SK-N-SH (cell line): ENCODE measurements around the gene PRICKLE4. TPM values are rescaled to one million over a fixed set of nuclear protein-coding genes. Genes with fewer than 3 reads are reported as not detected.

ENCODE experiments used
- CTCF ChIA-PET: fragments of 300-600, 350-600 bp; formaldehyde crosslinking; extraction: SDS; loops from one replicate; lab custom pipeline; 2021; lab: Yijun Ruan, JAX
- POLR2A ChIA-PET: fragments of 350-600 bp; sonication (Branson Sonifier 250); formaldehyde crosslinking; extraction: SDS; loops from one replicate; lab custom pipeline; 2020; ENCODE audit warnings: antibody characterized with exemption, inconsistent platforms; lab: Yijun Ruan, JAX
- DNase-seq: peaks from one replicate; pipeline ENCODE4 v3.0.0; 2012
- H2AFZ ChIP-seq: fragments of 200-600 bp; sonication (generic); 2 replicates; pipeline ENCODE4 v1.8.1; 2016; ENCODE audit warnings: antibody characterized with exemption, mild to moderate bottlenecking, low read depth
- H3F3A ChIP-seq: fragments of 200-600 bp; sonication (generic); replicated peaks from 2 replicates; pipeline ENCODE3; 2016; ENCODE audit warnings: antibody characterized with exemption, mild to moderate bottlenecking; ENCODE audit not compliant: insufficient read depth
- H3K27ac ChIP-seq, 2 experiments: fragments of 200-500 bp in 1 of 2; fragments of 200-600 bp in 1 of 2; sonication (Bioruptor generic) in 1 of 2; sonication (generic), shearing (Covaris generic) in 1 of 2; 2 replicates each; pipeline versions ENCODE4 v1.5.1 to v1.6.1; 2014 to 2016; ENCODE audit warnings: low read depth in 2 of 2, inconsistent platforms in 1 of 2, low read length in 1 of 2, mild to moderate bottlenecking in 1 of 2, mixed read lengths in 1 of 2
- H3K27me3 ChIP-seq: fragments of 200-600 bp; sonication (generic), shearing (Covaris generic); 2 replicates; pipeline ENCODE4 v1.6.1; 2016; ENCODE audit warnings: mixed run types; ENCODE audit not compliant: insufficient read depth
- H3K36me3 ChIP-seq, 2 experiments: fragments of 200-500 bp in 1 of 2; fragments of 200-600 bp in 1 of 2; sonication (Bioruptor generic) in 1 of 2; sonication (generic) in 1 of 2; replicated peaks in 1 of 2; 2 replicates each; pipeline versions ENCODE3 to v1.5.1; 2014 to 2016; ENCODE audit warnings: low read length in 1 of 2, mild to moderate bottlenecking in 1 of 2; ENCODE audit not compliant: insufficient read depth in 2 of 2, control insufficient read depth in 1 of 2
- H3K4me1 ChIP-seq, 2 experiments: fragments of 200-500 bp in 1 of 2; fragments of 200-600 bp in 1 of 2; sonication (Bioruptor generic) in 1 of 2; sonication (generic), shearing (Covaris generic) in 1 of 2; 2 replicates each; pipeline versions ENCODE4 v1.5.1 to v1.6.1; 2014 to 2016; ENCODE audit warnings: low read depth in 1 of 2, low read length in 1 of 2, mixed run types in 1 of 2; ENCODE audit not compliant: insufficient read depth in 2 of 2, control insufficient read depth in 1 of 2
- H3K4me2 ChIP-seq: fragments of 200-600 bp; sonication (generic), shearing (Covaris generic); 2 replicates; pipeline ENCODE4 v1.6.1; 2017; ENCODE audit warnings: mixed run types
- H3K4me3 ChIP-seq, 2 experiments: fragments of 200-500 bp in 1 of 2; fragments of 200-600 bp in 1 of 2; sonication (Bioruptor generic) in 1 of 2; sonication (generic), shearing (Covaris generic) in 1 of 2; 2 replicates each; pipeline versions ENCODE4 v1.5.1 to v1.8.1; 2014 to 2016; ENCODE audit warnings: low read depth in 2 of 2, inconsistent platforms in 1 of 2, low read length in 1 of 2, mild to moderate bottlenecking in 1 of 2, mixed read lengths in 1 of 2, moderate library complexity in 1 of 2
- H3K79me2 ChIP-seq: fragments of 200-600 bp; sonication (generic); 2 replicates; pipeline ENCODE4 v1.8.1; 2017; ENCODE audit warnings: mild to moderate bottlenecking; ENCODE audit not compliant: insufficient read depth
- H3K9ac ChIP-seq: fragments of 200-600 bp; sonication (generic); 2 replicates; pipeline ENCODE4 v1.6.1; 2017; ENCODE audit warnings: mixed run types
- H3K9me2 ChIP-seq: fragments of 200-600 bp; sonication (generic); 2 replicates; pipeline ENCODE4 v1.6.1; 2017; ENCODE audit warnings: mixed run types
- H3K9me3 ChIP-seq: fragments of 200-600 bp; sonication (generic); 2 replicates; pipeline ENCODE4 v1.6.1; 2017; ENCODE audit warnings: mixed run types, mild to moderate bottlenecking, moderate library complexity
- H4K20me1 ChIP-seq: fragments of 200-600 bp; sonication (generic); 2 replicates; pipeline ENCODE4 v1.6.1; 2017; ENCODE audit warnings: mild to moderate bottlenecking, mixed run types; ENCODE audit not compliant: insufficient read depth
- ELF1 ChIP-seq: IDR thresholded peaks from 2 replicates; pipeline ENCODE4 v1.4.0; 2012
- FOSL2 ChIP-seq: IDR thresholded peaks from 2 replicates; pipeline ENCODE4 v1.4.0; 2012; ENCODE audit warnings: low read depth, mild to moderate bottlenecking, moderate library complexity, borderline replicate concordance
- FOXJ3 ChIP-seq: sonication (generic); formaldehyde crosslinking; IDR thresholded peaks from 2 replicates; pipeline ENCODE4 v1.5.1; 2020; ENCODE audit warnings: mild to moderate bottlenecking, missing genetic modification reagents
- JUND ChIP-seq: IDR thresholded peaks from 2 replicates; pipeline ENCODE4 v1.4.0; 2012
- RCOR1 ChIP-seq: fragments of 150-350 bp; IDR thresholded peaks from 2 replicates; pipeline ENCODE4 v1.6.1; 2017; ENCODE audit warnings: antibody characterized with exemption, low read length
- RFX5 ChIP-seq: IDR thresholded peaks from 2 replicates; pipeline ENCODE4 v1.6.1; 2012; ENCODE audit warnings: mild to moderate bottlenecking, improper control_type of control experiment, low read length
- SMC3 ChIP-seq: IDR thresholded peaks from 2 replicates; pipeline ENCODE4 v1.6.1; 2012; ENCODE audit warnings: low read depth, low read length, improper control_type of control experiment
- WGBS: methylation state at CpG from one replicate; pipeline ENCODE4 v1.1.6; 2017; ENCODE audit warnings: low lambda C conversion rate; 5-methylcytosine and 5-hydroxymethylcytosine counted together
- polyA plus RNA-seq, 3 experiments: library from polyadenylated mRNA; depleted of rRNA; stranded (reverse); fragments of >200 nt; gene quantifications; 2 replicates each; pipeline ENCODE4 v1.2.3, GENCODE V29; 2012
- TF ChIP-seq, protein P1 (sequence below): fragments of 150-350 bp; IDR thresholded peaks from 2 replicates; pipeline ENCODE4 v1.6.1; 2016; ENCODE audit warnings: mild to moderate bottlenecking, low read depth, low read length
- TF ChIP-seq, protein P2 (sequence below): fragments of 200-600 bp; sonication (generic); IDR thresholded peaks from 2 replicates; pipeline ENCODE4 v1.6.1; 2017; ENCODE audit warnings: antibody characterized with exemption, mild to moderate bottlenecking, moderate library complexity
- TF ChIP-seq, protein P3 (sequence below): IDR thresholded peaks from 2 replicates; pipeline ENCODE4; 2012

The PRICKLE4 gene
- polyA plus RNA-seq, 1 of the 3 experiments (the other 2 are of a cell fraction): 3.9 TPM

DNA sequence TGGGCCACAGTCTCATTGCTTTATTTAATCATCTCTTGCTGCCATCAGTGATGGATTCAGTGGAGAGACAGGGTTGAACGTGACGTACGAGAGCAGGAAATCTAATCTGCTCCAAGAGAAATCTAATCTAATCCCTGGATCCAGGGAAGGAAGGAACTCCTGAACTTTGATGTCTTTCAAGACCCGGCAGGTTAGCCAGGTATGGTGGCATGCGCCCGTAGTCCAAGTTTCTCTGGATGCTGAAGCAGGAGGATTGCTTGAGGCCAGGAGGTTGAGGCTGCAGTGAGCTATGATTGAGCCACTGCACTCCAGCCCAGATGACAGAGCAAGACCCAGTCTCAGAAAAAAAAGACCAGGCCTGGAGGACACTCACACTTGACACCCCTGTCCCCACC is 21.9 kb upstream of the PRICKLE4 start (continued):
- TF ChIP-seq, protein P1, sequence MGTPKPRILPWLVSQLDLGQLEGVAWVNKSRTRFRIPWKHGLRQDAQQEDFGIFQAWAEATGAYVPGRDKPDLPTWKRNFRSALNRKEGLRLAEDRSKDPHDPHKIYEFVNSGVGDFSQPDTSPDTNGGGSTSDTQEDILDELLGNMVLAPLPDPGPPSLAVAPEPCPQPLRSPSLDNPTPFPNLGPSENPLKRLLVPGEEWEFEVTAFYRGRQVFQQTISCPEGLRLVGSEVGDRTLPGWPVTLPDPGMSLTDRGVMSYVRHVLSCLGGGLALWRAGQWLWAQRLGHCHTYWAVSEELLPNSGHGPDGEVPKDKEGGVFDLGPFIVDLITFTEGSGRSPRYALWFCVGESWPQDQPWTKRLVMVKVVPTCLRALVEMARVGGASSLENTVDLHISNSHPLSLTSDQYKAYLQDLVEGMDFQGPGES: no peak
- TF ChIP-seq, all 33 proteins: peak for 0

DNA sequence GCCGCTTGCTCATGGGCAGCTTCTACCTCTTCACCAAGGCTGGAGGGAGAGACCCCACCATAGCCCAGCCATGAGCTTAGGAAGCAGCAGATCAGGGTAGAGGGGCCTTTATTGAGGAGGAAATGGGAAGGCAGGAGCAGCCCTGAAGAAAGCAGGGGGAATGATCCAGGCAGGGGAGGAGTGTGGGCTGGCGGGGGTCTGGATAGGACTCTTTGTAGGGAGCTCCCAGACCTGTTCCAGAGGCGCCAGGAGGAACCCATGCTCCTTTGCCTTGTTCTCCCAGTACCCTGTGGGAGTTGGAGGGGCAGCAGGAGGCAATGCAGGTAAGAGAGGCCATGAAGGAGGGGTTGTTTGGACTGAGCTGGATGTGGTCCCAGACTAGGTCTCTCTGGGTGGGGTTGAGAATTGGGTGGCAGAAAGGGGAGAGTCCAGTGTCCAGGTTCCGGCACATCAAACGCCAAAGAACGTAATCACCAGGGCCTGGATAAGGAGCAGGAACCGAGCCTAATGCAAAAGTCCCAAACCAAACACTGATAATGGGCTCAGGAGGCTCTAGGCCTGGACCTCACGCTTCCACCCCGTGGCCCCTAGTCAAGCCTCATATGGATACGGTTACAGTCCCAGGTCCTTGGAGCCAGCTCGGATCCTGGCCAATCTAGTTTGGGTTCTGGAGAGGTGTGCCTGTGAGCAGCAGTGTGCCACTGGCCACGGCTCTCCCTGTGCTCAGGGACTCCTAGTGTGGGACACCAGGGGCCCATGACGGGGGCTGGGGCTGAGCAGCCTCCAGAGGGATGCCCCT is 21.3 kb upstream of the PRICKLE4 start:
- WGBS: 72% methylated on average over 13 of the region's 13 CpGs
- Histone ChIP-seq H3K9ac (no peak overlapping the region), H4K20me1 (no peaks in the 10 kb centered on the region), H3K4me2 (no peak overlapping the region), H3K36me3 (no peaks in the 10 kb centered on the region), H3K4me3 (no peak overlapping the region), H3K9me2 (no peaks in the 10 kb centered on the region), H2AFZ (no peak overlapping the region), H3K27me3 (no peaks in the 10 kb centered on the region), H3F3A (no peaks in the 10 kb centered on the region), H3K27ac (no peak overlapping the region), H3K9me3 (no peaks in the 10 kb centered on the region), H3K4me1 (peaks cover 0 to 16% of the 10 kb centered on the region in 2 experiments; a peak in 1 of 4 replicates), H3K79me2 (no peaks in the 10 kb centered on the region)
- CTCF ChIA-PET: interaction anchor here (1.1 to 1.5 kb wide), 2 partner anchors 10 to 24 kb away, joined by 3 to 5 read pairs; partner anchors contain the start of gene TFEB
- POLR2A ChIA-PET: interaction anchor here (0.8 to 1.0 kb wide), 2 partner anchors 8 to 11 kb away, joined by 3 to 4 read pairs; no protein-coding TSS in a partner anchor
- TF ChIP-seq, protein P2, sequence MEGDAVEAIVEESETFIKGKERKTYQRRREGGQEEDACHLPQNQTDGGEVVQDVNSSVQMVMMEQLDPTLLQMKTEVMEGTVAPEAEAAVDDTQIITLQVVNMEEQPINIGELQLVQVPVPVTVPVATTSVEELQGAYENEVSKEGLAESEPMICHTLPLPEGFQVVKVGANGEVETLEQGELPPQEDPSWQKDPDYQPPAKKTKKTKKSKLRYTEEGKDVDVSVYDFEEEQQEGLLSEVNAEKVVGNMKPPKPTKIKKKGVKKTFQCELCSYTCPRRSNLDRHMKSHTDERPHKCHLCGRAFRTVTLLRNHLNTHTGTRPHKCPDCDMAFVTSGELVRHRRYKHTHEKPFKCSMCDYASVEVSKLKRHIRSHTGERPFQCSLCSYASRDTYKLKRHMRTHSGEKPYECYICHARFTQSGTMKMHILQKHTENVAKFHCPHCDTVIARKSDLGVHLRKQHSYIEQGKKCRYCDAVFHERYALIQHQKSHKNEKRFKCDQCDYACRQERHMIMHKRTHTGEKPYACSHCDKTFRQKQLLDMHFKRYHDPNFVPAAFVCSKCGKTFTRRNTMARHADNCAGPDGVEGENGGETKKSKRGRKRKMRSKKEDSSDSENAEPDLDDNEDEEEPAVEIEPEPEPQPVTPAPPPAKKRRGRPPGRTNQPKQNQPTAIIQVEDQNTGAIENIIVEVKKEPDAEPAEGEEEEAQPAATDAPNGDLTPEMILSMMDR: no peak
- TF ChIP-seq, protein P3, sequence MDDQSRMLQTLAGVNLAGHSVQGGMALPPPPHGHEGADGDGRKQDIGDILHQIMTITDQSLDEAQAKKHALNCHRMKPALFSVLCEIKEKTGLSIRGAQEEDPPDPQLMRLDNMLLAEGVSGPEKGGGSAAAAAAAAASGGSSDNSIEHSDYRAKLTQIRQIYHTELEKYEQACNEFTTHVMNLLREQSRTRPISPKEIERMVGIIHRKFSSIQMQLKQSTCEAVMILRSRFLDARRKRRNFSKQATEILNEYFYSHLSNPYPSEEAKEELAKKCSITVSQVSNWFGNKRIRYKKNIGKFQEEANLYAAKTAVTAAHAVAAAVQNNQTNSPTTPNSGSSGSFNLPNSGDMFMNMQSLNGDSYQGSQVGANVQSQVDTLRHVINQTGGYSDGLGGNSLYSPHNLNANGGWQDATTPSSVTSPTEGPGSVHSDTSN: no peak
- TF ChIP-seq RCOR1 (no peak), JUND (no peak)
- DNase-seq: no peak

DNA sequence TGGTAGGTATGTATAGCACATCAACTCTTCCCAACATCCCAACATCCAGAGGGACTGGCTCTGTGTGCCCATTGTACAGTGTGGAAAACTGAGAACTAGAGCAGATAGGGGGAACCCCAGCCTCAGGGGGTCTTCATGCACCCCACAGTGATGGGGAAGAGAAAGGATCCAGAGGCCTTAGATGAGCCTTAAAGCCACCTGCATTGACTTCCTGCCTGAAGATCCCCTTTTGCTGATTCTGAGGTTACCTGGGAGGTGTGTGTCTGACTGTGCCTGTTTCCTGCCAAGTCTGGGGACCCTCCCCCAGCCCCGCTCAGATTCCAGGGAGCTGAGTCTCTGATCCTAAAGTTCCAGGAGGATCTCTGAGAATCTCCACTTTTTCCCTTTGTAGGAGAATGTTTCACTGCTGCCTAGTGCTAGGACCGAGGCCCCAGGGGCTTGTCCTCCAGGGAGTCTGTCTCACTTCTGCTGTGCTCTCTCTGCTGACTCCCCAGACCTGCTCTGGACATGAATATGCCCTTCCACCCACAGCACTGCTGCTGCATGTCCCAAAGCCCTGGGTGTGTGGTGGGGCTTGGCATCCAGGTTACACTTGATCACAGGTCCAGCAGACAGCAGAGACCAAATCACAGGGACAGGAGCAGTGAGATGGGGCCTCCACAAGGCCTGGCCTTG is 20.5 kb upstream of the PRICKLE4 start:
- Histone ChIP-seq H3K36me3 (no peaks in the 10 kb centered on the region), H3K4me3 (no peak overlapping the region), H3K79me2 (no peaks in the 10 kb centered on the region), H3K9ac (no peak overlapping the region), H3K27ac (no peak overlapping the region), H3F3A (no peaks in the 10 kb centered on the region), H3K9me3 (no peaks in the 10 kb centered on the region), H4K20me1 (no peaks in the 10 kb centered on the region), H3K4me2 (no peak overlapping the region), H3K4me1 (peaks cover 0 to 17% of the 10 kb centered on the region in 2 experiments; a peak in 1 of 4 replicates), H2AFZ (no peak overlapping the region)
- DNase-seq: no peak
- TF ChIP-seq SMC3 (no peak), FOSL2 (no peak), ELF1 (no peak), RFX5 (no peak), FOXJ3 (CRISPR knock-in tag) (no peak)
- TF ChIP-seq, protein P2: no peak
- TF ChIP-seq, protein P3: no peak
- TF ChIP-seq, all 33 proteins: peak for 0
- Histone ChIP-seq H3K9me2 (no peaks in the 10 kb centered on the region), H3K27me3 (no peaks in the 10 kb centered on the region)
- ChIA-PET CTCF (interaction anchor here (1.1 to 1.5 kb wide), 2 partner anchors 9 to 25 kb away, joined by 3 to 5 read pairs; partner anchors contain the start of gene TFEB), POLR2A (no interaction called here)
- WGBS: no CpG with 5 or more reads among the region's 2 CpGs
